ENCODE data around the gene CDH15. TPM values are rescaled to one million over a fixed set of nuclear protein-coding genes. Genes with fewer than 3 reads are reported as not detected.

Gene CDH15
- total and polyA plus RNA-seq, 9 of the 15 experiments (the other 6 are each of a cell fraction or from before 2014, with no cell fraction given), result 0.07 to 0.18 TPM; not detected in 7

DNA sequence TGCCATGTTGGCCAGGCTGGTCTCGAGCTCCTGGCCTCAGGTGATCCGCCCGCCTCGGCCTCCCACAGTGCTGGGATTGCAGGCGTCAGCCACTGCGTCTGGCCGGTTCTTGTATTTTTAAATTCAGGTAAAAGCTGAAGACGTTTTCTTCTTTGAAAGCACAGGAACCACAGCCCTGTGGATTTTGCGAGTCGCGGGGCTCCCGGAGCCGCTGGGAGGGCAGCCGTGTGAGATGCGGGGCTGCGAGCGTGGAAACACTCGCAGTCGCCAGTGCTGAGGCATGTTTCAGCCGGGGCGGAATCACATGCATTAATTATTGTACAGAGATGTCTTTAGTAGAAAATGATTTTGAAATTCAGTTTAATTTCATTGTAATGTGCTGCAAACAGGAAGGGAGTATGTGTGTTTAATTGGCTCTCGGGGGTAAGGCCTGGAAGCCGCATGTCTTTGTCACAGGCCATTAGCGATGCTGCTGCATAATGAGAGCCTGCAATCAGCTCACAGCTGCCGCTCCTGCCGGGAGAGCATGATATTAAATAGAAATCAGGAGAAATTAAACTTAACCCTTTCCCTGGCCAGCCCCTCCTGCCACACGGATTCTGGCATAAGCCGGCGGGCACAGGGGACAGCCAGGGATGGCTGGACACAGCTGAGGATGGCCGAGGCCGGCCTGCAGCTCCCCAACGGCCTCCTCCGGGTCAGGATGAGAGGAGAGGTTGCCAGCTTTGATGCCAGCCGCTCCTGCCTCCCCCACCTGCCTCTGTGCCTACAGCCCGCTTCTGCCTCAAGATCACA is 35.4 kb upstream of the CDH15 start:
- H3K9me1 ChIP-seq (ENCODE audit: control insufficient read depth, insufficient read depth, low read length), result no peaks in the 10 kb centered on the region
- intact Hi-C loops (cut with micrococcal nuclease), result no loop called here
- H3K27me3 ChIP-seq (ENCODE audit: control insufficient read depth in 2 of 2, insufficient read depth in 2 of 2, low read length in 2 of 2), result no peaks in the 10 kb centered on the region
- TF ChIP-seq NCOA1 (IDR thresholded peaks at IDR 0.05; ENCODE audit: low read depth) (no peak), MEF2D (tag; conservative IDR thresholded peaks at IDR 0.05; ENCODE audit: low read depth) (no peak), ARID1B (IDR thresholded peaks at IDR 0.05) (no peak)
- 0 out of 4 replicates have a peak overlapping the region, but pooled peaks of 1 of the 2 experiments have one; percentile 35 for H3K9ac ChIP-seq (ENCODE audit: insufficient read depth in 1 of 2, low read depth in 2 of 2, low read length in 2 of 2)
- BruUV-seq (replicated peaks), result no TSS peak
- CTCF ChIA-PET (ENCODE audit: low intra/inter-chr PET ratio), result no interaction called here
- no peak overlapping the region for H3K4me3 ChIP-seq
- no peak overlapping the region for H2AFZ ChIP-seq (ENCODE audit: low read depth, low read length)
- H3K79me2 ChIP-seq (ENCODE audit: control insufficient read depth, insufficient read depth, low read length), result no peaks in the 10 kb centered on the region
- in situ Hi-C loops (cut with MboI), result no loop called here
- H3K27ac ChIP-seq (ENCODE audit: extremely low read depth, low read depth, low read length), result no peak overlapping the region
- no peak for FAIRE-seq
- H4K20me1 ChIP-seq (replicated peaks; ENCODE audit: control insufficient read depth, insufficient read depth, low read length), result no peaks in the 10 kb centered on the region
- 92% methylated on average over 32 of the region's 35 CpGs for WGBS (ENCODE audit: insufficient coverage, low coverage, missing lambda C conversion rate)
- DNase-seq (ENCODE audit: extremely low read depth in 1 of 4, low spot score in 3 of 4), result no peak
- no peak overlapping the region for H3K4me2 ChIP-seq (ENCODE audit: insufficient read depth, low read length)
- peaks cover 46% of the 10 kb centered on the region; the same call in 2 of the 3 replicates for H3K36me3 ChIP-seq (ENCODE audit: control insufficient read depth, insufficient read depth, low read length)
- ATAC-seq, result no peak
- POLR2A ChIA-PET, result no interaction called here
- H3K9me3 ChIP-seq (replicated peaks; ENCODE audit: control insufficient read depth, insufficient read depth, low read depth, low read length), result no peaks in the 10 kb centered on the region
- peaks cover 0 to 26% of the 10 kb centered on the region in 2 experiments; a peak in 2 of 5 replicates for H3K4me1 ChIP-seq (replicated peaks in 1 of 2; ENCODE audit: control insufficient read depth in 2 of 2, insufficient read depth in 2 of 2, low read length in 2 of 2)

DNA sequence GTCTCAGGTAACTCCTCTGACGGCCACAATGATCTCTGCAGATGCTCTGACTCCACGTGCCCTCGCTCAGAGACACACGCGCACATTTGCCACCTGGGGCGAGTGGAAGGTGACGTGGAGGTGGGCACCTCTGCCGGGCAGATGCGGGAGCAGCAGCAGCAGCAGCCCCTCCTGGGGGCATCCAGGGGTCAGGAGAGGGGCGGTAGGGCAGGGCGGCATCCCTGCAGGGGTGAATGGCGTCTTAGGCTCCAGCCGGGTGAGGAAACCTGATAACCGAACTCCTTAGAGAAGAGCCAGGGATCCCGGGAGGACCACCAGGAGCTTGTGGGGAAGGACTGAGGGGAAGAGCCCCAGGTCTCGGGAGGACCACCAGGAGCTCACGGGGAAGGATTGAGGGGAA is 34.6 kb upstream of the CDH15 start:
- in situ Hi-C loops (cut with MboI), result no loop called here
- no peak for FAIRE-seq

More for the DNA sequence above, 34.6 kb upstream of the CDH15 start:
- DNase-seq (ENCODE audit: extremely low read depth in 1 of 4, low spot score in 3 of 4) (no peak), ATAC-seq (no peak)
- Histone ChIP-seq H3K4me2 (ENCODE audit: insufficient read depth, low read length) (no peak overlapping the region), H3K4me3 (no peak overlapping the region), H3K79me2 (ENCODE audit: control insufficient read depth, insufficient read depth, low read length) (no peaks in the 10 kb centered on the region), H3K36me3 (ENCODE audit: control insufficient read depth, insufficient read depth, low read length) (peaks cover 50% of the 10 kb centered on the region; the same call in 2 of the 3 replicates), H4K20me1 (replicated peaks; ENCODE audit: control insufficient read depth, insufficient read depth, low read length) (no peaks in the 10 kb centered on the region), H3K4me1 (replicated peaks in 1 of 2; ENCODE audit: control insufficient read depth in 2 of 2, insufficient read depth in 2 of 2, low read length in 2 of 2) (peaks cover 0 to 25% of the 10 kb centered on the region in 2 experiments; a peak in 2 of 5 replicates), H3K27me3 (ENCODE audit: control insufficient read depth in 2 of 2, insufficient read depth in 2 of 2, low read length in 2 of 2) (no peaks in the 10 kb centered on the region), H3K9me3 (replicated peaks; ENCODE audit: control insufficient read depth, insufficient read depth, low read depth, low read length) (no peaks in the 10 kb centered on the region), H3K27ac (ENCODE audit: extremely low read depth, low read depth, low read length) (no peak overlapping the region), H2AFZ (ENCODE audit: low read depth, low read length) (no peak overlapping the region), H3K9me1 (ENCODE audit: control insufficient read depth, insufficient read depth, low read length) (no peaks in the 10 kb centered on the region), H3K9ac (ENCODE audit: insufficient read depth in 1 of 2, low read depth in 2 of 2, low read length in 2 of 2) (no peak overlapping the region)
- intact Hi-C loops (cut with micrococcal nuclease), result no loop called here
- 99% methylated on average over 12 of the region's 17 CpGs for whole genome bisulfite sequencing (ENCODE audit: insufficient coverage, low coverage, missing lambda C conversion rate)
- BruUV-seq (replicated peaks), result no TSS peak
- CTCF ChIA-PET (ENCODE audit: low intra/inter-chr PET ratio), result no interaction called here
- POLR2A ChIA-PET, result interaction anchor here (0.6 kb wide), 1 partner anchor 9 kb away, joined by 4 read pairs; no protein-coding TSS in a partner anchor
- TF ChIP-seq ZNF197 (CRISPR knock-in tag; IDR thresholded peaks at IDR 0.05; ENCODE audit: low read depth) (no peak), MAFF (IDR thresholded peaks at IDR 0.05; ENCODE audit: low read length) (no peak), SRSF1 (IDR thresholded peaks at IDR 0.05; ENCODE audit: low read depth, low read length) (no peak), SIN3A (IDR thresholded peaks at IDR 0.05; ENCODE audit: borderline replicate concordance in 2 of 2, control insufficient read depth in 1 of 2, low read depth in 2 of 2, low read length in 2 of 2) (no peak), TAL1 (IDR thresholded peaks at IDR 0.05) (no peak)
- TF ChIP-seq, protein P1, sequence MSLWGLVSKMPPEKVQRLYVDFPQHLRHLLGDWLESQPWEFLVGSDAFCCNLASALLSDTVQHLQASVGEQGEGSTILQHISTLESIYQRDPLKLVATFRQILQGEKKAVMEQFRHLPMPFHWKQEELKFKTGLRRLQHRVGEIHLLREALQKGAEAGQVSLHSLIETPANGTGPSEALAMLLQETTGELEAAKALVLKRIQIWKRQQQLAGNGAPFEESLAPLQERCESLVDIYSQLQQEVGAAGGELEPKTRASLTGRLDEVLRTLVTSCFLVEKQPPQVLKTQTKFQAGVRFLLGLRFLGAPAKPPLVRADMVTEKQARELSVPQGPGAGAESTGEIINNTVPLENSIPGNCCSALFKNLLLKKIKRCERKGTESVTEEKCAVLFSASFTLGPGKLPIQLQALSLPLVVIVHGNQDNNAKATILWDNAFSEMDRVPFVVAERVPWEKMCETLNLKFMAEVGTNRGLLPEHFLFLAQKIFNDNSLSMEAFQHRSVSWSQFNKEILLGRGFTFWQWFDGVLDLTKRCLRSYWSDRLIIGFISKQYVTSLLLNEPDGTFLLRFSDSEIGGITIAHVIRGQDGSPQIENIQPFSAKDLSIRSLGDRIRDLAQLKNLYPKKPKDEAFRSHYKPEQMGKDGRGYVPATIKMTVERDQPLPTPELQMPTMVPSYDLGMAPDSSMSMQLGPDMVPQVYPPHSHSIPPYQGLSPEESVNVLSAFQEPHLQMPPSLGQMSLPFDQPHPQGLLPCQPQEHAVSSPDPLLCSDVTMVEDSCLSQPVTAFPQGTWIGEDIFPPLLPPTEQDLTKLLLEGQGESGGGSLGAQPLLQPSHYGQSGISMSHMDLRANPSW (CRISPR knock-in tag; IDR thresholded peaks at IDR 0.05), result no peak

Measured in K562 (cell line).